WI38 (cell line): ENCODE data around the gene CIAO2A.

Source experiments
- H3K4me3 ChIP-seq: 2 replicates; pipeline ENCODE4 v1.5.1; 2011; ENCODE audit warnings: low read depth, mild to moderate bottlenecking, control low read depth, low read length
- TF ChIP-seq, protein P1 (sequence below): IDR thresholded peaks from 2 replicates; pipeline ENCODE4 v1.5.1; 2012; ENCODE audit warnings: low read depth, mild to moderate bottlenecking, control low read depth, low read length

CIAO2A gene

DNA sequence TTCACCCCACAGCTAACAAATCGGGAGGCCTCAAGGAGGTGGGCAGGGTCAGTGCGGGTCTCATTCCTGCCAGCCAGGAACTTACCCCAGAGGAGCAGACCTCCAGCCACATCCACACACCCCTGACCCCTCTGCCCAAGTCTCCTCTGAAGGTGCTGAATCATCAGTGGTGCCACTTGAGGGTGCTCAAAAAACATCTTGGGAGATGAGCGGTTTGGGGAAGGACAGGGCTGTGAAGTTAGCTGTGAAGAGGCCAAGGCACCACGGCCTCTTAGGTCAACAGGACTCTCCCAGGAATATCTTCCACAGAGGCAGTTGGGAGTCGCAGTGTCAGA, 48.6 kb downstream of the CIAO2A start:
- H3K4me3 ChIP-seq, result no peak overlapping the region
- TF ChIP-seq, protein P1, sequence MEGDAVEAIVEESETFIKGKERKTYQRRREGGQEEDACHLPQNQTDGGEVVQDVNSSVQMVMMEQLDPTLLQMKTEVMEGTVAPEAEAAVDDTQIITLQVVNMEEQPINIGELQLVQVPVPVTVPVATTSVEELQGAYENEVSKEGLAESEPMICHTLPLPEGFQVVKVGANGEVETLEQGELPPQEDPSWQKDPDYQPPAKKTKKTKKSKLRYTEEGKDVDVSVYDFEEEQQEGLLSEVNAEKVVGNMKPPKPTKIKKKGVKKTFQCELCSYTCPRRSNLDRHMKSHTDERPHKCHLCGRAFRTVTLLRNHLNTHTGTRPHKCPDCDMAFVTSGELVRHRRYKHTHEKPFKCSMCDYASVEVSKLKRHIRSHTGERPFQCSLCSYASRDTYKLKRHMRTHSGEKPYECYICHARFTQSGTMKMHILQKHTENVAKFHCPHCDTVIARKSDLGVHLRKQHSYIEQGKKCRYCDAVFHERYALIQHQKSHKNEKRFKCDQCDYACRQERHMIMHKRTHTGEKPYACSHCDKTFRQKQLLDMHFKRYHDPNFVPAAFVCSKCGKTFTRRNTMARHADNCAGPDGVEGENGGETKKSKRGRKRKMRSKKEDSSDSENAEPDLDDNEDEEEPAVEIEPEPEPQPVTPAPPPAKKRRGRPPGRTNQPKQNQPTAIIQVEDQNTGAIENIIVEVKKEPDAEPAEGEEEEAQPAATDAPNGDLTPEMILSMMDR, result no peak

DNA sequence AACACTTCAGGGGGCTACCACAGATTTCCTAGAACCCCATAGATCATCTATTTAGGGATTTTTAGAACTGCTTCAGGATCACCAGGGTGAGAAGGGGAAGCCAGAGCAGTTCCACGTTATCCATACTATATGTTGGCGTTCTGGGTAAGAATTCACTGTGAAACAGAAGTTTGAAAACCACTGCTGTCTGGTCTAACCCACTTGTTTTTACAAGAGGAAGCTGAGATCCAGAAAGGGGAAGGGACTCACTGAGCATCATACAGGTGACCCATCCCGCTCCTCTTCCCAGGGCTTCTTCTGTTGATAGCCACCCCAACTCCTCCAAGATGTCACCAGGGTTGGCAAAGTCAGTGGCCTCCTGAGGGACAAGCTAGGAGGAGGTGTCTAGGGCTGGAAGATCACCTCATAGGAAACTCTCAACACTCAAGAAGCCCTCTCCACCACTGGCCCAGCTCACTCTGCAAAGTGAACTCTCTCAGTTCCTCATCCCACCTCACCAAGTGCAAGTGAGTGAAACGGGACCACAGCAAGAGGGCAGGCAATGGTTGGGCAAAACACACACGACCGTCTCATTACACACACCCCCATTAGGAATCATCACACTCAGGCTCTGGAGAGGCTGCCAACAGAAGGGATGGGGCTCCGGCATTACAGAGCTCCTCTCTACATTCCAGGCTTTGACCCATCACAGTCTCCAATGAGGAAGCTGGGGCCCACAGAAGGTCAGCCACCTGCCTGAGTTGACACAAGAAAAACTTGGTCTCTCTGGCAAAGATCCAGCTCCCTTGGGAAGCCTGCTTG, 49.1 kb downstream of the CIAO2A start:
- TF ChIP-seq, protein P1, result no peak
- no peak overlapping the region for H3K4me3 ChIP-seq

DNA sequence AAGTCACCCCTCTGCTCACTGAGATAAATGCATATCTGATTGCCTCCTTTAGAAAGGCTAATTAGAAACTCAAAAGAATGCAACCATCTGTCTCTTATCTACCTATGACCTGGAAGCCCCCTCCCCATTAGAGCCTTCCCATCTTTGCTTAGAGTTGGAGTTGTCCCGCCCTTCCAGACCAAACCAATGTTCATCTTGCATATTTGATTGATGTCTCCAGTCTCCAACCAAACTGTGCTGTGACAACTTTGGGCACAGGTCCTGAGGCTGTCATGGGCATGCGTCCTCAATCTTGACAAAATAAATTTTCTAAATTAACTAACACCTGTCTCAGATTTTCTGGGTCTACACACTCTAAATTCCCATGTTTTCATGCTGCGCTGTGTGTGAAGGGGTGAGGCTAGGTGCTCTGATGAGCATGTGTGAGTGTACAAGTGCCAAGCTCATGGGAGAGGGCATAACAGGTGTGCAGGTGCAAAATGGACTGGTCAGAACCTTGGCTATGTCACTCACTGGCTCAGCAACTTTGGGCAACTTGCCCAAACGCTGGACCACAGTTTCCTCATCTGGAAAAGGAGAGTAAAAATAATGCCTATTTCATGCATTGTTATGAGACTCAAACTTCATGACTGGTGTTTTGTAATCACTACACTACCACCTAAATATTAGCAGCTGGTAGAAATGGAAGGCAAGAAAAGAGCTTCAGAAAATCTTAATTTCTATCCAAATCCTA, 54.6 kb downstream of the CIAO2A start:
- TF ChIP-seq, protein P1, result no peak
- H3K4me3 ChIP-seq, result no peak overlapping the region

DNA sequence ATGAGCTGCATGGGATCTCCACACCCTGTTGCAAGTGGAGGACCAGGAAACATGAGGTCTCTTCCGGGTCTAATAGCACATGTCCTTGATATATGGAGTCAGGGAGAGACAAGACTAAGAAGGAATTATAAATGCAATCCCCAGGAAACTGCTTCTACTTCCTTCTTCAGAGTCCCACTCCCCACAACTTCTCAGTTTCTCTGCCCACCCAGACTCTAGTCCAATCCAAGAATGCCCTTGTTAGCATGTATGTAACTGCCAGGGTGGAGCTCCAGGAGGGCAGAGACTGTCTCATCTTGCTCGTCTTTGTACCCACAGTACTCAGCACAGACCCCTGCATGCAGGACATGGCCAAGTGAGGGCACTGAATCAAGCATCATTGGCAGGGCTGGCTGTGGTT, 55.7 kb downstream of the CIAO2A start:
- no peak overlapping the region for H3K4me3 ChIP-seq
- TF ChIP-seq, protein P1, result no peak

DNA sequence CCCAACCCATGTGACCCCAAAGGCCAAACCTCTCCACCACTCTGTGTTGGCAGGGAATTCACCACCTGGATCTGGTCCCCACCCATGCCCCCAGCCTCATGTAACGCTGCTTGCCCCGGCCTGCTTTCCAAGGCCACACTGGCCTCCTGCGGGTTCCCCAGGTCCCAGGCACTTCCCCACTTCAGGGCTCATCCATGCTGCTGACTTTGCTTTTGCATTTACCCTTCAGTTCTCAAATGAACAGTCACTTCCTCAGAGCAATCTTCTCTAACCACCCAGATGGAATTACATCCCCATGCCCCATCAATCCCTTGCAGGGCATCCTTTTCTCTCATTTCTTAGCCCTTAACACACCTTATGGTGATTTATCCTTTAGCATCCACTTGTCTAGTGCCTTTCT, 56.5 kb downstream of the CIAO2A start:
- TF ChIP-seq, protein P1, result no peak
- no peak overlapping the region for H3K4me3 ChIP-seq

DNA sequence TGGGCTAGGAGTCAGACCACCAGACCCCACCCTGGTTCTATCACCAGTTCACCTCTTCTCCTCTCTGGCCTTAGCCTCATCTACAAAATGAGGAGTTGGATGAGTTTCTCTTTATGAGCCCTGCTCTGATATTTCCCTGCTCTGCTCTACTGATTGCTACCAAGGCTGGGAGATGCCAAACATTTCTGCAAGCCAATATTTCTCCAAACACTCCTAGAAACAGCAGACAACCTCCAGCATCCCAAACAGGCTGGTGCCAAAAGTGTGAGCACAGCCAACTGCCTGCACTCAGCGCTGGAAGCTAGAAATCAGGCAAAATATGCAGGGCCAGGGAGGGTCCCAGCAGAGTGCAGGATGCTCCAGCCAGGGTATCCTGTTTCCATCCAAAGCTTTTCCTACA, 58.1 kb downstream of the CIAO2A start:
- TF ChIP-seq, protein P1, result no peak
- H3K4me3 ChIP-seq, result no peak overlapping the region

DNA sequence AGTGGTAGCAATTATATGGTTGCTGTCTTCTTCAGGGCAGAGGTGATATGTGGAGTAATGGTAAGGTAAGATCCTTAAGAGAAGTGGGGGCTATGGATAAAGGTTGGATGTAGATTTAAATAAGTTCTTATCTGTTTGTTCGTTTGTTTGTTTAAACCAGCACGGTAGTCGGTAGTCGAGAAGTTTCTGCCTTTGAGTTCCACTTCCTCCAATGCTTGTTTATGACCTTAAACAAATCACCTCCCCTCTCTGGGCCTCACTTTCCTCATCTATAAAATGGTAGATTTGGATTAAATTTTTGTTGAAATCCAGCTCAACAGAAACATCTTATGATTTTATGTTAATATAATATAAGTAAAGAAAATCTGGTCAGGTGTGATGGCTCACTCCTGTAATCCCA, 59.1 kb downstream of the CIAO2A start:
- TF ChIP-seq, protein P1, result no peak
- no peak overlapping the region for H3K4me3 ChIP-seq
